ENCODE data around the gene NCAPD2.
"Not testable (repeated sequence)": the region's sequence is repeated elsewhere in the genome, so short reads cannot be mapped to it uniquely, and the experiment has no call there.

The NCAPD2 gene

GRCh38 chr12:6469092-6469491 is 24.8 kb upstream of the NCAPD2 start:
- peak overlapping the region; percentile 84 for H3K4me3 ChIP-seq (ENCODE audit: low read depth, low read length)
- DNase-seq (ENCODE audit: low read depth), result no peak
- TF ChIP-seq MAX (IDR thresholded peaks at IDR 0.05; ENCODE audit: low read depth, low read length) (no peak), POLR2A (IDR thresholded peaks at IDR 0.05; ENCODE audit: extremely low read depth, insufficient read length) (no peak), CTCF (IDR thresholded peaks at IDR 0.05; ENCODE audit: low read depth, low read length) (no peak), MYC (IDR thresholded peaks at IDR 0.05; ENCODE audit: low read depth, low read length) (no peak)

GRCh38 chr12:6469609-6470374 is 24.1 kb upstream of the NCAPD2 start:
- no peak for DNase-seq (ENCODE audit: low read depth)

GRCh38 chr12:6470375-6471163 is 23.3 kb upstream of the NCAPD2 start, which contains the start of gene VAMP1:
Gene VAMP1 (minus strand): TSS chr12:6470677. CDS start chr12:6470531, 146 bp downstream.
- TF ChIP-seq MYC (IDR thresholded peaks at IDR 0.05; ENCODE audit: low read depth, low read length) (peak; percentile 57), CTCF (IDR thresholded peaks at IDR 0.05; ENCODE audit: low read depth, low read length) (no peak), POLR2A (IDR thresholded peaks at IDR 0.05; ENCODE audit: extremely low read depth, insufficient read length) (peak; percentile 99), MAX (IDR thresholded peaks at IDR 0.05; ENCODE audit: low read depth, low read length) (0 out of 2 replicates have a peak, but pooled peaks have one; percentile 9)
- H3K4me3 ChIP-seq (ENCODE audit: low read depth, low read length), result peak within 1 kb of the TSS; percentile 84
- DNase-seq (ENCODE audit: low read depth), result peak; percentile 99

More at GRCh38 chr12:6469609-6470374, 24.1 kb upstream of the NCAPD2 start:
- no peak for TF ChIP-seq POLR2A (IDR thresholded peaks at IDR 0.05; ENCODE audit: extremely low read depth, insufficient read length)
- no peak for TF ChIP-seq MAX (IDR thresholded peaks at IDR 0.05; ENCODE audit: low read depth, low read length)
- no peak for TF ChIP-seq MYC (IDR thresholded peaks at IDR 0.05; ENCODE audit: low read depth, low read length)
- no peak for TF ChIP-seq CTCF (IDR thresholded peaks at IDR 0.05; ENCODE audit: low read depth, low read length)
- peak overlapping the region; percentile 84 for H3K4me3 ChIP-seq (ENCODE audit: low read depth, low read length)

- no peak for DNase-seq (ENCODE audit: low read depth)
- H3K4me3 ChIP-seq (ENCODE audit: low read depth, low read length), result no peak overlapping the region
- no peak for TF ChIP-seq MYC (IDR thresholded peaks at IDR 0.05; ENCODE audit: low read depth, low read length)
- no peak for TF ChIP-seq MAX (IDR thresholded peaks at IDR 0.05; ENCODE audit: low read depth, low read length)
- no peak for TF ChIP-seq POLR2A (IDR thresholded peaks at IDR 0.05; ENCODE audit: extremely low read depth, insufficient read length)
- TF ChIP-seq CTCF (IDR thresholded peaks at IDR 0.05; ENCODE audit: low read depth, low read length), result no peak
Observed at GRCh38 chr12:6471989-6472360, 21.9 kb upstream of the NCAPD2 start.

- TF ChIP-seq CTCF (IDR thresholded peaks at IDR 0.05; ENCODE audit: low read depth, low read length) (no peak), MYC (IDR thresholded peaks at IDR 0.05; ENCODE audit: low read depth, low read length) (no peak), MAX (IDR thresholded peaks at IDR 0.05; ENCODE audit: low read depth, low read length) (no peak), POLR2A (IDR thresholded peaks at IDR 0.05; ENCODE audit: extremely low read depth, insufficient read length) (no peak)
- DNase-seq (ENCODE audit: low read depth), result no peak
Observed at GRCh38 chr12:6472491-6472890, 21.4 kb upstream of the NCAPD2 start.

GRCh38 chr12:6475233-6475975 is 18.5 kb upstream of the NCAPD2 start:
- DNase-seq (ENCODE audit: low read depth); H3K4me3 ChIP-seq (ENCODE audit: low read depth, low read length): not testable (repeated sequence)

More at GRCh38 chr12:6472491-6472890, 21.4 kb upstream of the NCAPD2 start:
- H3K4me3 ChIP-seq (ENCODE audit: low read depth, low read length), result no peak overlapping the region
